ENCODE measurements around the gene GADD45A.

The GADD45A gene

DNA sequence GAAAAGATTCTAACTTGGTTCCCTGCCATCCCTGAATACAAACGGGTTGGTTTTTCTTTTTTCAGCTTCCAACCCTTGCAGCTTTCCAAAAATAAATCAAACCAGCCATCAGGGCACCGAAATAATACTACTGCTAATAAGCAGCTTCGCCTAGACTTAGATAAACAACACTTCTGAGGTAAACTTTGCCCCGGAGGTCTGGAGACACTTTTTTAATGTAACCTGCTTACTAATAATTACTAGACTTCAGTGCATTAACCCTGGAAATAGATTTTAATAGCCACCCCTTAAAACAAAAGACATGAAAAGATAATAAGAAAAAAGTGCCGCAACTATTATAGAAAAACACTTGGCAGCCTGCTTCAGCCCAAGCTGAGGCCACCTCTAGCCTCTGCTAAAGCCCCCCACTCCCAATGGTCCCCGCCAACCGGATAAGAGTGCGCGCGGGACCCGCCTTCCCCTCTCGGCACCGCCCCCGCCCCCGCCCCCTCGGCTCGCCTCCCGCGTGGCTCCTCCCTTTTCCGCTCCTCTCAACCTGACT is 405 bp upstream of the GADD45A start:
- no peak overlapping the region for H3K27ac ChIP-seq
- TF ChIP-seq ZFX (IDR thresholded peaks at IDR 0.05; ENCODE audit: borderline replicate concordance), result no peak
- TF ChIP-seq CTCF (IDR thresholded peaks at IDR 0.05), result no peak

GRCh38 chr1:67685558-67686266 is 711 bp downstream of the GADD45A start:
- peak overlapping the region; percentile 89 for H3K27ac ChIP-seq
- TF ChIP-seq CTCF (IDR thresholded peaks at IDR 0.05) (no peak), ZFX (IDR thresholded peaks at IDR 0.05; ENCODE audit: borderline replicate concordance) (no peak)

GRCh38 chr1:67686267-67687197 is 1.5 kb downstream of the GADD45A start:
- TF ChIP-seq ZFX (IDR thresholded peaks at IDR 0.05; ENCODE audit: borderline replicate concordance) (no peak), CTCF (IDR thresholded peaks at IDR 0.05) (peak; percentile 18; the same call in 1 of the 2 replicates)
- H3K27ac ChIP-seq, result peak overlapping the region; percentile 89

GRCh38 chr1:67687198-67687545 is 2.2 kb downstream of the GADD45A start:
- TF ChIP-seq CTCF (IDR thresholded peaks at IDR 0.05) (no peak), ZFX (IDR thresholded peaks at IDR 0.05; ENCODE audit: borderline replicate concordance) (no peak)
- peak overlapping the region; percentile 89 for H3K27ac ChIP-seq

DNA sequence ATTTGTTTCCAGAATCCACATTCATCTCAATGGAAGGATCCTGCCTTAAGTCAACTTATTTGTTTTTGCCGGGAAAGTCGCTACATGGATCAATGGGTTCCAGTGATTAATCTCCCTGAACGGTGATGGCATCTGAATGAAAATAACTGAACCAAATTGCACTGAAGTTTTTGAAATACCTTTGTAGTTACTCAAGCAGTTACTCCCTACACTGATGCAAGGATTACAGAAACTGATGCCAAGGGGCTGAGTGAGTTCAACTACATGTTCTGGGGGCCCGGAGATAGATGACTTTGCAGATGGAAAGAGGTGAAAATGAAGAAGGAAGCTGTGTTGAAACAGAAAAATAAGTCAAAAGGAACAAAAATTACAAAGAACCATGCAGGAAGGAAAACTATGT is 2.6 kb downstream of the GADD45A start:
- no peak overlapping the region for H3K27ac ChIP-seq

GRCh38 chr1:67688526-67689219 is 3.7 kb downstream of the GADD45A start:
- TF ChIP-seq CTCF (IDR thresholded peaks at IDR 0.05), result no peak
- TF ChIP-seq ZFX (IDR thresholded peaks at IDR 0.05; ENCODE audit: borderline replicate concordance), result no peak
- H3K27ac ChIP-seq, result no peak overlapping the region

More for the DNA sequence above, 2.6 kb downstream of the GADD45A start:
- TF ChIP-seq CTCF (IDR thresholded peaks at IDR 0.05) (no peak), ZFX (IDR thresholded peaks at IDR 0.05; ENCODE audit: borderline replicate concordance) (no peak)
